ENCODE results near the gene RNF144B.

Gene RNF144B

DNA sequence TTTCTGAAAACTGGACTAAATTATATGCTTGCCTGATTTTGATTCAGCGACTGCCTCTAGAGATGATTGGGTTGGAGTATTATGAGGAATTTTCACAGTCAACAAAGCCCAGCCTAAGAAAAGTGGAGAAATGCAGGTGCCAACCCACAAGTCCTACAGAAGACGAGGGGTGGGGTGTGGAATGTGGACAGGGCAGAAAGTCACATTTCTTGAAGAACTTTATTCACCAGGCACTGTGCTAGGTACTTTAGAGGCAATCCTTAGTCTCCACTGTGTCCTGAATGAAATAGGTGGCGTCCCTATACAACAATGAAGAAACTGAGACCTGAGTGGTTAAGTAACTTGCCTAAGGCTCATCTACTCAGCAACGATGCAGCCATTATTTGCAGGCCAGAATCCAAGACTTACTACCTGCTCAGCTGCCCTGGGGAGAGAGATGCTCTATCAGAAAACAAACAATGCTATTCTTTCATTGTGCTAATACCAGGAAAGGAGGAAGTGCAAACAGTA, 106.3 kb downstream of the RNF144B start:
- Histone ChIP-seq H3K36me3 (ENCODE audit: control insufficient read depth, low read depth, low read length) (no peaks in the 10 kb centered on the region), H3K9ac (ENCODE audit: low read length) (no peak overlapping the region), H3K4me1 (ENCODE audit: control insufficient read depth, low read depth, low read length) (peaks cover 14% of the 10 kb centered on the region), H3K27ac (ENCODE audit: low read length) (no peak overlapping the region), H3K4me3 (ENCODE audit: low read length) (no peak overlapping the region), H3K9me3 (ENCODE audit: control insufficient read depth, low read depth, low read length) (no peaks in the 10 kb centered on the region), H3K27me3 (ENCODE audit: control insufficient read depth, insufficient read depth, low read length) (no peaks in the 10 kb centered on the region)

DNA sequence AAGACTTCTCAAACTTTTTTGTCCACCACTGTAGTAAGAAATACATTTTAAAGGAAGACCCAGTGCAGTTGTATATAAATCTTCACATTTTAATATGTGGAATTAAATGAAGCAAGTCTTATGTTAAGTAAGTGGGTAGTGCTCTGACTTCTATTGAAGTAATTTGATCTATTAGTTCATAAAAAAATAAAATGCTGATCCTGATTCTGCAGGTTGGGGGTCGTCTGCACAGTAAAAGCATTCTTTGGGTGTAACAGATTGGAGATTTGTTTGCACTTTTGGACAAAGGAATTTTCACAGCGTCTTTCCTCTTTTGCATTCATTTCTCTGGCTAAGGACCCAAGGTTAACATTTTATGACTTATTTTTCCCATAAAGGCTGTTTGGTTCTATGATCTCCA, 106.8 kb downstream of the RNF144B start:
- Histone ChIP-seq H3K9me3 (ENCODE audit: control insufficient read depth, low read depth, low read length) (no peaks in the 10 kb centered on the region), H3K4me3 (ENCODE audit: low read length) (no peak overlapping the region), H3K36me3 (ENCODE audit: control insufficient read depth, low read depth, low read length) (no peaks in the 10 kb centered on the region), H3K4me1 (ENCODE audit: control insufficient read depth, low read depth, low read length) (peaks cover 12% of the 10 kb centered on the region), H3K27ac (ENCODE audit: low read length) (no peak overlapping the region), H3K27me3 (ENCODE audit: control insufficient read depth, insufficient read depth, low read length) (no peaks in the 10 kb centered on the region), H3K9ac (ENCODE audit: low read length) (no peak overlapping the region)

DNA sequence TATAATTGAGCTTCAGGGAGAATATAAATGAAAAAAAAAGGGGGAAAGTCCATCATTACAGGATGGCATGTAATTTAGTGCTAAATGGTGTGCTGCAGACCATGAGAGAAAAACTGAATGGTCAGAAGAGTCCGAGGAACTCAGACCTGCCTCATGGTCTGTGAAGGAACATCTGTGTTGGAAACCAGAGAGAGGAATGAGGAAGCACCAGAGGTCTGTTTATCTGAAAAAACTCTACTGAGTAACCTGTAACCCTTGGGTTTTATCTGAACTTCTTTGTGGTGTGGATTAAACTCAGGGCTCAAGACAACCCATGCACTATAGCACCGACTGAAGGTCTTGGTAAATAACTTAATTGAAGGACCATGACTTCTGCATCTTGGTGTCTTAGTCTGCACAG, 108.1 kb downstream of the RNF144B start:
- Histone ChIP-seq H3K4me3 (ENCODE audit: low read length) (no peak overlapping the region), H3K36me3 (ENCODE audit: control insufficient read depth, low read depth, low read length) (no peaks in the 10 kb centered on the region), H3K4me1 (ENCODE audit: control insufficient read depth, low read depth, low read length) (peaks cover 12% of the 10 kb centered on the region), H3K9ac (ENCODE audit: low read length) (no peak overlapping the region), H3K27me3 (ENCODE audit: control insufficient read depth, insufficient read depth, low read length) (no peaks in the 10 kb centered on the region), H3K9me3 (ENCODE audit: control insufficient read depth, low read depth, low read length) (no peaks in the 10 kb centered on the region), H3K27ac (ENCODE audit: low read length) (no peak overlapping the region)

DNA sequence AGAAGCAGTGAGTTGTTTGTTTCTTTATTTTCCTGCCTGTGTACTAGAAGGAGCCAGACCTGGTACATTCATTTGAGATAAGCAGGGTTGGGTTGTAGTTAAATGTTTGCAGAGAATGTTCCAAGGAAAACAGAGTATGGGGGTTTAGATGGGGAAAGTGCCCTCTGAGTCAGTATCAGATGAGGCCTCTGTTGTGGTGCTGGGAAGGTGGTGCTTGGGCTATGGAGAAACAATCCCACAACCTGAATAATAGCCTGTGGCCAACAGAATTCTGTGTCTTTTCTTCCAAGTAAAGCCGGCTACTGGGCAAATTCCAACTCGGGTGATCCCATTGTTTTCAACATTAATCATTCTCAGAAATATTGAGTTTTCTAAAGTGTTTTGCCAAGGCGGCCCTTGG, 109.3 kb downstream of the RNF144B start:
- H3K9me3 ChIP-seq (ENCODE audit: control insufficient read depth, low read depth, low read length): no peaks in the 10 kb centered on the region
- peaks cover 3% of the 10 kb centered on the region for H3K4me1 ChIP-seq (ENCODE audit: control insufficient read depth, low read depth, low read length)
- no peak overlapping the region for H3K4me3 ChIP-seq (ENCODE audit: low read length)
- H3K27me3 ChIP-seq (ENCODE audit: control insufficient read depth, insufficient read depth, low read length): no peaks in the 10 kb centered on the region
- no peaks in the 10 kb centered on the region for H3K36me3 ChIP-seq (ENCODE audit: control insufficient read depth, low read depth, low read length)
- no peak overlapping the region for H3K9ac ChIP-seq (ENCODE audit: low read length)
- H3K27ac ChIP-seq (ENCODE audit: low read length): no peak overlapping the region

DNA sequence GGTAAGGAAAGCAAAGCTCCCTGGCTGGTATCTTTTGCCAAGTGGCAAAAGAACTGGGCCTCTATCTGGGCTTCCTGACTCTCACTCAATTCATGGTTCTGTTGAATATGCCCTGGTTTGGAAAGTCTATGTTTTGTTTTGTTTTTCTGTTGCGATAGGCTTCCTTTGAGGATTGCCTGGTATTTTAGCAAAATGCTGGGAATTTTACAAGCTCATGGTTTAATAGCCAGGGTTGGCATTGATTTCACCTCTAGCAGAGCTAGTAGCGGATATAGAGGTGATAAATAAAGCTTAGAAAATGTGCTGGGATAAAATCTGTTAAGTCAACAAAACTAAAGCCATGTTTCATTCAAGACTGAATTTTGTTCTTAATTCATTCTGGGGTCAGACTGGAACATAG, 109.9 kb downstream of the RNF144B start:
- Histone ChIP-seq H3K9me3 (ENCODE audit: control insufficient read depth, low read depth, low read length) (no peaks in the 10 kb centered on the region), H3K4me1 (ENCODE audit: control insufficient read depth, low read depth, low read length) (no peaks in the 10 kb centered on the region), H3K9ac (ENCODE audit: low read length) (no peak overlapping the region), H3K4me3 (ENCODE audit: low read length) (no peak overlapping the region), H3K27ac (ENCODE audit: low read length) (no peak overlapping the region), H3K36me3 (ENCODE audit: control insufficient read depth, low read depth, low read length) (no peaks in the 10 kb centered on the region), H3K27me3 (ENCODE audit: control insufficient read depth, insufficient read depth, low read length) (no peaks in the 10 kb centered on the region)

DNA sequence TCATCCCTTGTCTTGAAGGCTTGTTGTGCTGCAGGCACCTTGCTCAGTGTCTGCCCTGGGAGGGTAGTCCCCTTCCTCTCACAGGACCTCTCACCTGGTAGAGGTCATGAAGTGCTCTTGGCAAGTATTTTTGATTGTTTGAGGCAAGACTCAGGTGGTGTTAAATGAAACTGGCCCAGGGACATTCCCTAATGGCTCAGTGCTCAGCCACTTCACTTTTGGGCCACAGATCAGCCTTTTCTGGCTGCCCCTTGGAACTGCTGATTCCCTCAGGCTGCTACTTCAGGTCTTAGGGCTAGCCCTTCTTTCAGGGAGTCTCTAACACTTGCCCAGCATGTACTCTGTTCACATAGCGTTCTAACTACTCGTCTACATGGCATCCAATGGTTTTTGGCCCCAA, 111.3 kb downstream of the RNF144B start:
- Histone ChIP-seq H3K27ac (ENCODE audit: low read length) (no peak overlapping the region), H3K9me3 (ENCODE audit: control insufficient read depth, low read depth, low read length) (no peaks in the 10 kb centered on the region), H3K4me3 (ENCODE audit: low read length) (no peak overlapping the region), H3K9ac (ENCODE audit: low read length) (no peak overlapping the region), H3K27me3 (ENCODE audit: control insufficient read depth, insufficient read depth, low read length) (no peaks in the 10 kb centered on the region), H3K36me3 (ENCODE audit: control insufficient read depth, low read depth, low read length) (no peaks in the 10 kb centered on the region), H3K4me1 (ENCODE audit: control insufficient read depth, low read depth, low read length) (no peaks in the 10 kb centered on the region)

DNA sequence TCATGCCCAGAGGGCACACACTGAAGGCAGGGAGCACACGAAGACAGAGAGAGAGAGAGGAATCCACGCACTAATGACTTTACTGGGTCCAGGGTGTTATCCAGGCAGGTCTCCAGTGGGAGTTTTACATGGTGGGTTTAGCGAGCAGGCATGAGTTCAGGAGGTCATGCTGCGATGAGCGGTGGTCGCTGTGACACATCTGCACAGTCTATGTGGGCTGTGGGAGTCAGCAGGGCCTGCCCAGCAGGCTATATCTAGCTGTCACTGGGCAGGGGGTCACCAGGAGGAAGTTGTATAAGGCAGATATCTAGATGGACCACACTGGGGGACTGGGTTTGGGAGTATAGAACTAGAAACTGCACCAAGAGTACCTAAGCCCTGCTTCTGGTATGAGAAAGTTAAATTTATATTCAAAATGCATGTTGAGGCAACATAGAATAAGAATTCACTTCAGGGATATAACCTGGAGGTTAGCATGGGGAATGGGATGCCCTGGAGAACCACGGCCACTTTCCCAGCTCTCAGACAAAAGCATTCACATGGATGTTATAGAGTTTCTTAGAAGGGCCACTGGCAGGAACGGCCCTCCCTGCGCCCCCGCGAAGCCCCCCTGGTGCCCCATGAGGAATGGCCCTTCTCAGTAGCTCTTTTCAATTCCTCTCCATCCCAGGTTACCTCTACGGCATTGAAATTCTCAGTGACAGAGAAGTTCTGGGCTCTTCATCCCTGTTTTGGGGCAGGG, 113.9 kb downstream of the RNF144B start:
- Histone ChIP-seq H3K27me3 (ENCODE audit: control insufficient read depth, insufficient read depth, low read length) (no peaks in the 10 kb centered on the region), H3K4me3 (ENCODE audit: low read length) (no peak overlapping the region), H3K9me3 (ENCODE audit: control insufficient read depth, low read depth, low read length) (no peaks in the 10 kb centered on the region), H3K4me1 (ENCODE audit: control insufficient read depth, low read depth, low read length) (no peaks in the 10 kb centered on the region), H3K27ac (ENCODE audit: low read length) (no peak overlapping the region), H3K36me3 (ENCODE audit: control insufficient read depth, low read depth, low read length) (no peaks in the 10 kb centered on the region), H3K9ac (ENCODE audit: low read length) (no peak overlapping the region)

DNA sequence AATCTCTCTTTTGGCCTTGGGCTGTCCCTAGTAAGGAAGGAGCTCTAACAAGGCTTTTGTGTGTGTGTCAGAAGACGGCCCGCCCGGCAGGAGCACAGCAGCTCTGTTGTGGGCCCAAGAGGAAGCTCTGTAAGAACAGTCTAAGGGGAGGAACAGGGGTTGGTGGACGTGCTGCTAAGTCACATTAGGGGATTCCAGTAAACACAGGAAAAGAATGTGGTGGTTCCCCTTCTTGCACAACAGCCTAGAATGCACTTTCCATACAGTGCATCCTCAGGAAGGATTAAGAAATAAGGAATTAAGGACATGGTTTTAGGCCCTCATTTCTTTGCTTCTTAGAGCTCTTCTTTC, 114.5 kb downstream of the RNF144B start:
- Histone ChIP-seq H3K9ac (ENCODE audit: low read length) (no peak overlapping the region), H3K27me3 (ENCODE audit: control insufficient read depth, insufficient read depth, low read length) (no peaks in the 10 kb centered on the region)

DNA sequence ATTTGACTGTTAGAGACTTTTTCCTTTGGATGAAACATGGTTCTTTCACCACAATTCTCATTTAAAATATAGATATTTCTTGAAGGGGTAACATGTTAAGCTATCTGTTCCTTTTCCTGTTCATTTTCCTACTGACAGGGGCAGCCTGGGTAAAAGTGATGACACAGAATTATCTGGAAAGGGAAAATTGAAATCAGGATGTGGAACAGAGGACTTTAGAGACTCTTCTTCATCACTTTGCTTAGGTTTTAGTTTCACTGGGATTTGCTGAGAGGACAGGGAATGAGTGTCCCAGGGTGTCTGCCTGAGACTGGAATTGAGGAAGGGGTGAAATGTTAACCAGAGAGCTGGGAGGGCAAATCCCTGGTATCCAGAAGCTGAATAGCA, 116.0 kb downstream of the RNF144B start:
- no peak overlapping the region for H3K9ac ChIP-seq (ENCODE audit: low read length)

More for the DNA sequence above, 114.5 kb downstream of the RNF144B start:
- no peaks in the 10 kb centered on the region for H3K4me1 ChIP-seq (ENCODE audit: control insufficient read depth, low read depth, low read length)
- H3K36me3 ChIP-seq (ENCODE audit: control insufficient read depth, low read depth, low read length): no peaks in the 10 kb centered on the region
- no peak overlapping the region for H3K4me3 ChIP-seq (ENCODE audit: low read length)
- H3K9me3 ChIP-seq (ENCODE audit: control insufficient read depth, low read depth, low read length): no peaks in the 10 kb centered on the region
- no peak overlapping the region for H3K27ac ChIP-seq (ENCODE audit: low read length)

DNA sequence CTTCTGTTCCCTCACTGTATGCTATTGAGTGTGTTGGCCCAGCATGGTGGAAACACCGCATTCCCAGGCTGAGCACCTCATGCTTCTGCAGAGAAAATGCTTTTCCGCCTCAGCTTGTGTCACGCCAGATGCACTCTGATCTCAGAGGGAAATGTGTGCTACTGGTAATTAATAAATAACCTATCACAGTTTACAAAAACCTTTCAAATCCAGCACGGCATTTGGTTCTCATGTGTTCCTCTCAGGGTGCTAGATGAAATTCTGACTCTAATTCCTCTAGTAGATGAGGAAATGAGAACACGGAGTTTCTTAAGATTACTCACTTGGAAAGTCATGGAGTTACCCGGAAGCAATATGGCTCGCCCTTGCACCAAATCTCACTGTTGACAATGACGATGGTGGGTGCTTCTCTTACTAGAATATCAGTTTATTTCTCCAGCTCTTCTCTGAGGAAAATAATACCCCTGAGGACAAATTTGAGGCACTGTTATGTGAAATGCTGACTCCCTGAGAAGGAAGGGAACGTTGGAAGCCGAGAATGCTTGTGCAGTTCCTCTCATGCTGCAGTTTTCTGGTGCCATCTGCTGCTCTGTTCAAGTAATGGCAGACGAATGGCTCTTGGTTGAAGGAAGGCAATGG, 116.6 kb downstream of the RNF144B start:
- H3K27ac ChIP-seq (ENCODE audit: low read length): no peak overlapping the region
- no peak overlapping the region for H3K9ac ChIP-seq (ENCODE audit: low read length)
- H3K4me3 ChIP-seq (ENCODE audit: low read length): no peak overlapping the region
- no peaks in the 10 kb centered on the region for H3K9me3 ChIP-seq (ENCODE audit: control insufficient read depth, low read depth, low read length)
- no peaks in the 10 kb centered on the region for H3K4me1 ChIP-seq (ENCODE audit: control insufficient read depth, low read depth, low read length)
- no peaks in the 10 kb centered on the region for H3K36me3 ChIP-seq (ENCODE audit: control insufficient read depth, low read depth, low read length)
- no peaks in the 10 kb centered on the region for H3K27me3 ChIP-seq (ENCODE audit: control insufficient read depth, insufficient read depth, low read length)

More for the DNA sequence above, 116.0 kb downstream of the RNF144B start:
- no peaks in the 10 kb centered on the region for H3K9me3 ChIP-seq (ENCODE audit: control insufficient read depth, low read depth, low read length)
- H3K4me3 ChIP-seq (ENCODE audit: low read length): no peak overlapping the region
- H3K4me1 ChIP-seq (ENCODE audit: control insufficient read depth, low read depth, low read length): no peaks in the 10 kb centered on the region
- no peak overlapping the region for H3K27ac ChIP-seq (ENCODE audit: low read length)
- H3K27me3 ChIP-seq (ENCODE audit: control insufficient read depth, insufficient read depth, low read length): no peaks in the 10 kb centered on the region
- no peaks in the 10 kb centered on the region for H3K36me3 ChIP-seq (ENCODE audit: control insufficient read depth, low read depth, low read length)

DNA sequence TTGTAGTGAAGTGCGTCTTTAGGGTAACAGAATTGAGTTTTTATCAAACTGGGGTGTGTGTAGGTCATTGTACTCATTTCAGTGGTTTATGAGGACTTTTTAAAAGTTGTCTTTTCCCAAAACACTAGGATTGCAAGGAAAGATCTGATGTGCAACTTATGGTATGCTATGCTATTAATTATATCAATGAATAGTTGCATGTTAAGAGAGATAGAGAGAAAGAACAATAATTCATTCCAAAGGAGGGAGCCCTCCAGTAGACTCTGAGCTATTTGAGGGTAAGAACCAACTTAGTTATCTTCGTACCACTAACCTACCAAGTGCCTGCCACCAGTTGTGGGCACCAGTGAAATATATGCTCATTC, 117.1 kb downstream of the RNF144B start:
- Histone ChIP-seq H3K9ac (ENCODE audit: low read length) (no peak overlapping the region), H3K4me1 (ENCODE audit: control insufficient read depth, low read depth, low read length) (no peaks in the 10 kb centered on the region), H3K4me3 (ENCODE audit: low read length) (no peak overlapping the region), H3K27ac (ENCODE audit: low read length) (no peak overlapping the region), H3K9me3 (ENCODE audit: control insufficient read depth, low read depth, low read length) (no peaks in the 10 kb centered on the region), H3K27me3 (ENCODE audit: control insufficient read depth, insufficient read depth, low read length) (no peaks in the 10 kb centered on the region), H3K36me3 (ENCODE audit: control insufficient read depth, low read depth, low read length) (no peaks in the 10 kb centered on the region)

Data from iPS-18a (cell line).